HG03135 (cell line): ENCODE results near the gene MGAT4D.
A peak's percentile ranks its signal among the peaks of the same experiment; 100 is the strongest.
"Not testable (repeated sequence)": the region's sequence is repeated elsewhere in the genome, so short reads cannot be mapped to it uniquely, and the experiment has no call there.

Source experiments
- ATAC-seq: cut with Tn5 transposase; IDR thresholded peaks from one replicate; pipeline ENCODE4 v1.9.1; 2021; ENCODE audit warnings: mild to moderate bottlenecking, moderate library complexity; ENCODE audit not compliant: unreplicated experiment

MGAT4D gene

DNA sequence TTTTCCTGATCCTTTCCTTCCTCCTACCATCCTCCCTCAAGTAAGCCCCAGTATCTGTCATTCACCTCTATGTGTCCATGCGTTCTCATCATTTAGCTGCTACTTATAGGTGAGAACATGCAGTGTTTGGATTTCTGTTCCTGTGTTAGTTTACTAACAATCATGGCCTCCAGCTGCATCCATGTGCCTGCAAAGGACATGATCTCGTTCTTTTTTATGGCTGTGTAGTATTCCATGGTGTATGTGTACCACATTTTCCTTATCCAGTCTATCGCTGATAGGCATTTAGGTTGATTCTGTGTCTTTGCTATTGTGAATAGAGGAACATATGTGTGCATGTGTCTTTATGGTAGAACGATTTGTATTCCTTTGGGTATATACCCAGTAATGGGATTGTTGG, 53.7 kb downstream of the MGAT4D start:
- not testable (repeated sequence) for ATAC-seq

DNA sequence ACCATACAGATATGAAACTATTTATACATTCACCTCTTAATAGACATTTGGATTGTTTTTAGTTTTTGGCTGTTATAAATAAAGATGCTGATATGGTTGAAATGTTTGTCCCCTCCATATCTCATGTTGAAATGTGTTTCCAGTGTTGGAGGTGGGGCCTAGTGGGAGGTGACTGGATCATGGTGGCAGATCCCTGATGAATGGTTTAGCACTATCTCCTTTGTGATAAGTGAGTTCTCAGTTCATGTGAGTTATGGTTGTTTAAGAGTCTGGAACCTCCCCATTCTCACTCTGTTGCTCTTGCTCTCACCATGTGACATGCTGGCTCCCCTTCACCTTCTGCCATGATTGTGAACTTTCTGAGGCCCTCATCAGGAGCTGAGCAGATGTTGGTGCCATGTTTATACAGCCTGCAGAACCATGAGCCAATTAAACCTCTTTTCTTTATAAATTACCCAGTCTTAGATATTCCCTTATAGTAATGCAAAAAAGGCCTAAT, 58.4 kb downstream of the MGAT4D start:
- ATAC-seq: no peak

- ATAC-seq: no peak
Observed at GRCh38 chr4:140427919-140428471, 70.1 kb downstream of the MGAT4D start.

GRCh38 chr4:140427106-140427918, 70.8 kb downstream of the MGAT4D start, which contains the start of gene CLGN:
TSS of gene CLGN (minus strand) at chr4:140427648. CDS start at chr4:140413078, 14,570 bp downstream.
- ATAC-seq: peak; percentile 88

DNA sequence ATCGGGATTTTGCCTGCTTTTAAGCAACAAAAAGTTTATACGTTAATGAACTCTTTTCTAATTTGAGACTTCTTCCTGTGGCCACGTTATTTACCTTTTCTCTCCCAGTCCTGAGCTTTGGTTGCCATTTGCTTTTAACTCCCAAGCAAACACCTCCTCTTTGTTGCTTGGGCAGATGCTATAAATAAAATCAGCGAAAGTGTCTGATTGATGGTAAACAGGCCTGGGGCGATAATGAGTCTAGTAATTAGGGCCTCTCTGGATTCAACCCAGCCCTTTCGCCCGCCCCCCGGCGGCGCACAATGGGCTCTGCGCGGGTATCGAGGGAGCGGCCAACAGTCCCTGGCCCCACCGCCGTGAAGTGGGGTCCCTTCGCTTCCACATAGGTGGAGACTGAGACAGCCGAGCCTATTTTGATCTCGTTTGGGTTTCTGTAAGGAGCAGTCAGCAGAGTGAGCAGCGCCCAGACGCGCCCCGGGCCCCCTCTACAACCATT, 71.4 kb downstream of the MGAT4D start:
- peak; percentile 22 for ATAC-seq

DNA sequence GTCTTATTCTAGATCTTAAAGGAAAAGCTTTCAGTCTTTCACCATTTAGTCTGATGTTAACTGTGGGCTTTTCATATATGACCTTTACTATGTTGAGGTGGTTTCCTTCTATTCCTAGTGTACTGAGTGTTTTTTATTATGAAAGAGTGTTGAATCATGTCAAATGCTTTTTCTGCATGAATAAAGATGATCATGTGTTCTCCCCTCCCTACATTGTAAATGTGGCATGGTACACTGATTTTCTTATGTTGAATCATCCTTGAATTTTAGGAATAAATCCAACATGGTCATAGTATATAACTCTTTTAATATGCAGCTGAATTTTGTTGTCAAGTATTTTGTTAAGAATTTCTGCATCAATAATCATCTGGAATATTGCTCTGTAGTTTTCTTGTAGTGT, 75.0 kb downstream of the MGAT4D start:
- ATAC-seq: no peak

- ATAC-seq: not testable (repeated sequence)
Observed at GRCh38 chr4:140413130-140413969, 84.7 kb downstream of the MGAT4D start.

DNA sequence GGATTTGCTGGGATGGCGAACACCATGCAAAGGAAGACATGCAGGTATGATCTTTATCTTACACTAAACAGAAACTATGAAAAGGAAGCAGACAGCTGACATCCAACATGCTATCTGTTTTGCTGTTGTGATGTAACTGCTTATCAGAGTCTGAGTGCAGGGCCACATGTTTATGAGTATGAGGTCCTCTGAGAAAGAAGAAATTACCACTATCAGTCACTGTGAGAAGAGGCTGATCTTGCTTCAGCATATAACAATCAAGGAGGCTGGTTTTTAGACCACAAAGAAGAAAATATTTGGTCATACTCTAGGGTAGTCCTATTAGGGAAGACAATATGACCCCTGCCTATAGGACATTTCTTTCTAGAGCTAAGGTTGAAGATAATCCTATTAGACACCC, 89.1 kb downstream of the MGAT4D start:
- no peak for ATAC-seq

GRCh38 chr4:140406292-140406691, 91.8 kb downstream of the MGAT4D start:
- no peak for ATAC-seq

- no peak for ATAC-seq
Observed at GRCh38 chr4:140400111-140400510, 98.0 kb downstream of the MGAT4D start.

- ATAC-seq: no peak
Observed at GRCh38 chr4:140395668-140396067, 102.4 kb downstream of the MGAT4D start.
